NB4 (cell line): ENCODE results near the gene DIP2C.

Experiments used
- CTCF ChIP-seq: IDR thresholded peaks from one replicate; pipeline ENCODE4 v1.5.1; 2012; ENCODE audit warnings: low read depth, low read length
- MYC ChIP-seq: IDR thresholded peaks from 2 replicates; pipeline ENCODE4 v1.6.1; 2011; ENCODE audit warnings: low read depth, low read length
- POLR2A ChIP-seq: IDR thresholded peaks from 2 replicates; pipeline ENCODE4 v1.6.1; 2011; ENCODE audit warnings: mild to moderate bottlenecking; ENCODE audit not compliant: insufficient read length; ENCODE audit errors: extremely low read depth

DNA sequence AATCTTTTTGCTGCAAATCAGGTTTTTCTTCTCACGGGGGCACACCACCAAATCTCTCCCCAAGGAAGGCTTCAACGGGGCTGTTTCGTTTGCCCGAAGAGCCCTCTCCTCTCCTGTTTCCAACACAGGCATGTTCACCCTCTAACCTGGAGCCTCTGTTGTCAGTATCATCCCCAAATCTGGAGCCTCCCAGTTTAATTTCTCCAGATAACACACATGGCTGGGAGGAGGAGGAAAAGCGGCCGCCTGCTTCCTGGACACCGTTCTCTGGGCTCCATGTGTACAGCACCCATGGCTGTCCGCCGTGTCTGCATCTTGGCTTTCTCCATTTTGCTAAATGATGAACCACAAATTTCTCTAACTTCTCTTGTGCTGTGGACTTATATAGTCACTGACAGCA is 214.5 kb downstream of the DIP2C start:
- TF ChIP-seq POLR2A (no peak), CTCF (no peak), MYC (no peak)
